C4-2B (cell line): ENCODE results near the gene SPG21.
A peak's percentile ranks its signal among the peaks of the same experiment; 100 is the strongest.

Experiments used
- H3K27ac ChIP-seq: fragments of 450-650 bp; 2 replicates; pipeline ENCODE4 v1.5.1; 2017
- ZFX ChIP-seq: fragments of 450-650 bp; IDR thresholded peaks from 2 replicates; pipeline ENCODE4 v1.6.1; 2017
- TF ChIP-seq, protein P1 (sequence below): fragments of 450-650 bp; conservative IDR thresholded peaks from 2 replicates; pipeline ENCODE4 v1.5.1; 2017; ENCODE audit warnings: mild to moderate bottlenecking

SPG21 gene

GRCh38 chr15:64989416-64990167 is at the start of gene SPG21:
TSS of gene SPG21 (minus strand) at chr15:64989914. CDS start at chr15:64983569, 6,345 bp downstream.
- TF ChIP-seq, protein P1, sequence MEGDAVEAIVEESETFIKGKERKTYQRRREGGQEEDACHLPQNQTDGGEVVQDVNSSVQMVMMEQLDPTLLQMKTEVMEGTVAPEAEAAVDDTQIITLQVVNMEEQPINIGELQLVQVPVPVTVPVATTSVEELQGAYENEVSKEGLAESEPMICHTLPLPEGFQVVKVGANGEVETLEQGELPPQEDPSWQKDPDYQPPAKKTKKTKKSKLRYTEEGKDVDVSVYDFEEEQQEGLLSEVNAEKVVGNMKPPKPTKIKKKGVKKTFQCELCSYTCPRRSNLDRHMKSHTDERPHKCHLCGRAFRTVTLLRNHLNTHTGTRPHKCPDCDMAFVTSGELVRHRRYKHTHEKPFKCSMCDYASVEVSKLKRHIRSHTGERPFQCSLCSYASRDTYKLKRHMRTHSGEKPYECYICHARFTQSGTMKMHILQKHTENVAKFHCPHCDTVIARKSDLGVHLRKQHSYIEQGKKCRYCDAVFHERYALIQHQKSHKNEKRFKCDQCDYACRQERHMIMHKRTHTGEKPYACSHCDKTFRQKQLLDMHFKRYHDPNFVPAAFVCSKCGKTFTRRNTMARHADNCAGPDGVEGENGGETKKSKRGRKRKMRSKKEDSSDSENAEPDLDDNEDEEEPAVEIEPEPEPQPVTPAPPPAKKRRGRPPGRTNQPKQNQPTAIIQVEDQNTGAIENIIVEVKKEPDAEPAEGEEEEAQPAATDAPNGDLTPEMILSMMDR: no peak
- TF ChIP-seq ZFX: peak; percentile 72
- peak within 1 kb of the TSS; percentile 98 for H3K27ac ChIP-seq

- no peak overlapping the region for H3K27ac ChIP-seq
- TF ChIP-seq, protein P1: no peak
- TF ChIP-seq ZFX: no peak
Observed at GRCh38 chr15:65038836-65039235, 49.1 kb upstream of the SPG21 start.

DNA sequence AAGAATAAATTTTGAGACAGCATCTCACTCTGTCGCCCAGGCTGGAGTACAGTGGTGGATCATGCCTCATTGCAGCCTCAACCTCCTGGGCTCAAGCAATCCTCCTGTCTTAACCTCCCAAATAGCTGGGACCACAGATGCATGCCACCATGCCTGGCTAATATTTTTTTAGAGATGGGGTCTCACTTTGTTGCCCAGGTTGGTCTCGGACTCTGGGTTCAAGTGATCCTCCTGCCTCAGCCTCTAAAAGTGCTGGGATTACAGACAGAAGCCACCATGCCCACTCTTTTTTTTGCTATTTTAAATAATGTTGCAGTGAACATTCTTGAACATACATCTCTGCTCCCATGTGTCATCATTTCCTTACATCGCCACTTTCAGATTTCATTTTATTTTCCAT is 48.7 kb upstream of the SPG21 start:
- no peak overlapping the region for H3K27ac ChIP-seq
- no peak for TF ChIP-seq ZFX
- TF ChIP-seq, protein P1: no peak

DNA sequence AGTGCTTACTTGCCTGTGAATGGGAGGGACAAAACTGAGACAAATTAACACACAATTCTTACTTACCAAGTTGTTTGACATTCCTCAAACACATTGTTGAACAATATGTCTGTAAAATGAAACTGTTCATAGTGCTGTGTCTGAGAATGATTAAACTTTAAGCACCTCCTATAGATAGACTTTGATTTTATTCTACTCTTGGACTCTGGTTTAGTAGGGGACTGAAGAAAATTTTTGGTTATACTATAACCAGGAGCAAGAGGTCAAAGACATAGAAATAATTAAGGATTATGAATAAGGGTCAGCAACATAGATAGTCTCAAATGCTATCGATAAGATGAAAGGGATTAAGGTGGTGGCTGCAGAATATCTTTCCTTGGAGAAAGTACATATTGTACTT is 47.6 kb upstream of the SPG21 start:
- TF ChIP-seq, protein P1: no peak
- TF ChIP-seq ZFX: no peak
- no peak overlapping the region for H3K27ac ChIP-seq

DNA sequence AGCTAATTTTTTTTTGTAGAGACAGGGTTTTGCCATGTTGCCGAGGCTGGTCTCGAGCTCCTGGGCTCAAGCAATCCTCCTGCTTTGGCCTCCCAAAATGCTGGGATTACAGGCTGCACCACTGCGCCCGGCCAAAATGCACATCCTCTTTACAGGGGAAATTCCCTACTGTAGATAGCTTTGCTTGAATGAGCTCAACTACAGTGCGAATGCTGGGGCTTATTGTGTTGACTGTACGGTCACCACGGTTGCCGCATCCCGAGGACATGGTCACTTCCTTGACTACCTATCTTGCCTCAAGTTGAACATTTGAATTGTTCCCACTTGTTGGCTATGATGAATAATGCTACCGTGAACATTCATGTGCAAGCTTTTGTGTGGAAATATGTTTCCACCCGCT is 45.0 kb upstream of the SPG21 start:
- TF ChIP-seq, protein P1: no peak
- no peak for TF ChIP-seq ZFX
- H3K27ac ChIP-seq: no peak overlapping the region

GRCh38 chr15:65033659-65034269 is 44.0 kb upstream of the SPG21 start:
- TF ChIP-seq, protein P1: peak; percentile 49
- no peak for TF ChIP-seq ZFX
- H3K27ac ChIP-seq: no peak overlapping the region

- TF ChIP-seq ZFX: no peak
- TF ChIP-seq, protein P1: peak; percentile 85
- no peak overlapping the region for H3K27ac ChIP-seq
Observed at GRCh38 chr15:65032801-65033537, 43.3 kb upstream of the SPG21 start.
